Epithelial cell of esophagus (primary cell): ENCODE measurements around the gene ATG7.

ENCODE experiments used
- DNase-seq: peaks from one replicate; pipeline ENCODE4 v3.0.0; 2010; ENCODE audit warnings: low read depth
- H3K4me3 ChIP-seq: 2 replicates; pipeline ENCODE4 v1.5.1; 2011; ENCODE audit warnings: mild to moderate bottlenecking, low read length, control low read depth
- CTCF ChIP-seq: IDR thresholded peaks from 2 replicates; pipeline ENCODE4 v1.5.1; 2011; ENCODE audit warnings: low read depth, mild to moderate bottlenecking, low read length, control low read depth, inconsistent platforms; ENCODE audit not compliant: insufficient read depth; ENCODE audit errors: missing control alignments

ATG7 gene

GRCh38 chr3:11543141-11543947 lies 271.1 kb downstream of the ATG7 start:
- no peak for DNase-seq
- H3K4me3 ChIP-seq, result no peak overlapping the region
- no peak for TF ChIP-seq CTCF

GRCh38 chr3:11543948-11544387 lies 271.8 kb downstream of the ATG7 start:
- TF ChIP-seq CTCF, result no peak
- DNase-seq, result no peak
- no peak overlapping the region for H3K4me3 ChIP-seq

GRCh38 chr3:11544412-11545181 lies 272.4 kb downstream of the ATG7 start:
- TF ChIP-seq CTCF, result no peak
- no peak overlapping the region for H3K4me3 ChIP-seq
- no peak for DNase-seq

- DNase-seq, result no peak
- no peak overlapping the region for H3K4me3 ChIP-seq
- TF ChIP-seq CTCF, result no peak
Observed at GRCh38 chr3:11545186-11545851, 273.1 kb downstream of the ATG7 start.

- TF ChIP-seq CTCF, result no peak
- H3K4me3 ChIP-seq, result no peak overlapping the region
- DNase-seq, result no peak
Observed at GRCh38 chr3:11546657-11547302, 274.6 kb downstream of the ATG7 start.

- TF ChIP-seq CTCF, result no peak
- DNase-seq, result no peak
- H3K4me3 ChIP-seq, result no peak overlapping the region
Observed at GRCh38 chr3:11547498-11547897, 275.3 kb downstream of the ATG7 start.
